Fibroblast of skin of scalp (primary cell): ENCODE data around the gene FBXW7.

Experiments
- DNase-seq: peaks from one replicate; pipeline ENCODE4 v3.0.0-alpha.2; 2013

Gene FBXW7

DNA sequence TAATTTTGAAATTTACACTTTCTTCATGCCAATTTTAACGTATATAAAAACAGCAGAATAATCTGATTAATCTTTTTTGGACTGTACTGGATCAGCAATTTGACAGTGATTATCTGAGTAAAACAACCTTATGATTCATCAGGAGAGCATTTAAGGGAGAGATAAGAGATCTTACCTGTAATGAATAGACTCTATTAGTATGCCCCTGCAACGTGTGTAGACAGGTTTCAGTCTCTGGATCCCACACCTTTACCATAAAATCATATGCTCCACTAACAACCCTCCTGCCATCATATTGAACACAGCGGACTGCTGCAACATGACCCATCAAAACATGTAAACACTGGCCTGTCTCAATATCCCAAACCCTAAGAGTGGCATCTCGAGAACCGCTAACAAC, 210.1 kb downstream of the FBXW7 start:
- no peak for DNase-seq

GRCh38 chr4:152323221-152323620, 212.7 kb downstream of the FBXW7 start:
- no peak for DNase-seq

GRCh38 chr4:152322656-152323055, 213.2 kb downstream of the FBXW7 start:
- DNase-seq: no peak

DNA sequence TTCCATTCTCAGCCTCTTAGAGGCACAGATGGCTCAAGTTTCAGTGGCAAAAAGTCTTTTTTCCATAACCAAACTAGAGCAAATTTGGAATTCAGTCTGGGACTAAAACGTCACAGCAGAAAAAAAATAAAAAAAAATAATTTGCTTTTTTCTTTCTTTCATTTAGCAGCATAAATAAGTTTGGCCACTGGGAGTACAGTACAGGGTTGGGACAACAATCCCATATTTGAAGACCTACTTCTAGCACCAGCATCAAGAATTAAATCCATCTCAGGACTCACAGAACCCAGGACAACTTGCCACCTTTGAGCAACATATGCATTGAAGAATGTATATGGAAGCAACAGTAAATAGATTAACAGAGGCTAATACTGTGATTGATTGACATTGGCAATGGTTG, 214.0 kb downstream of the FBXW7 start:
- no peak for DNase-seq

DNA sequence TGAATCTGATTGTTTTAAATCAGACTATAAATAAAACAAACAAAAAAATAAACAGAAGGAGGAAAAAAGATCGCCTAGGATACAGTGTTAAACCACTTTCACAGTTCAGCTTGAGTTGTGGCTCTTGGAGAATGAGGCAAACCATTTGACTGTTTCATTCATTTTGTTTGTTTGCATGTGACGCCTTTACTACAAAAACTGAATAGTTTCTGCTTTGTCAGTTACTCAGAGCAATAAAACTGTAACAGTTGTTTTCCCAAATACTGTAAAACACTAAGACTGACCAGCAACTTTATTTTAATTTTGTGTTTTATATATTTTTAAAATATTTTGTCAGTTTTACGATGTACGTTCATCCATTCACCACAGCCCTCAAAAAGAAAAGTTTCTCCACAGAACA, 214.5 kb downstream of the FBXW7 start:
- no peak for DNase-seq

DNA sequence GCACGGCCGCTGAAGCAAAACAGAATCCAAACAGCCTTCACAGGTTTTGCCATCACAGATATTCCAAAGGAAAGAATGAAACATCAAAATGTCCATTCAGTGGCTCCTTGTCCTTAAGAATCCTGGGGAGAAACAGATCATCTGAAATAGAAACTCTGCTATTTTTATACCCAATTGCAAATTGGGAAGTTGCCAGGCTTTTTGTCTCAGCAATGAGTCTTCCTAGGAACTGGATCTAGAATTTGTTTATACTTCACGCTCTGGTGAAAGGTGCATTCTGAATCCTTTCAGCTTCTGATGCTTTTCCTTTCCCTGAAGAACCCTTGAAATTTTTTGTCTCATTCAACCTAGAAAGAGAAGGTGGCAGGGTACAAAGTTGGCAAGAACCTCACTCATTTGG, 218.9 kb downstream of the FBXW7 start:
- peak; percentile 27 for DNase-seq

- peak; percentile 77 for DNase-seq
These were observed 225.6 kb downstream of the FBXW7 start for GRCh38 chr4:152310257-152310656.

- no peak for DNase-seq
These were observed 226.5 kb downstream of the FBXW7 start for GRCh38 chr4:152309418-152309817.

DNA sequence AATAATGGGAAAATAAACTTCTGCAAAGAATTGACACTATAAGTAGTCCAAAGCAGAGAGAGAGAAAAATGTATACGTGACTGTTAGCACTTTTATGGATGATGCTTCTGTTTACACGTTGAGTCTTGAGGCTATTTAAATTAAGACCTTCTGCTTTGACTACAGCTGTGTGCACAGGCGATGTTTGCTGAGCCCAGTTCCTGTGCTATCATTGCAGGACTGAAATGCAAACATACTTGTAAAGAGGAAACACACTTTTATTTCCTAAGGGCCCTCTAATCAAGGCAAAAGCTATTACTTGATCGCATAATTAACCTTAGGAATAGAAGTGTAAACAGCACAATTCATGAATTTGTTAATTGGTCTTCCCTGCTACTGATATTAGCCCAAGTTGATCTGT, 226.9 kb downstream of the FBXW7 start:
- DNase-seq: no peak

- DNase-seq: no peak
These were observed 228.2 kb downstream of the FBXW7 start for GRCh38 chr4:152307669-152308068.

DNA sequence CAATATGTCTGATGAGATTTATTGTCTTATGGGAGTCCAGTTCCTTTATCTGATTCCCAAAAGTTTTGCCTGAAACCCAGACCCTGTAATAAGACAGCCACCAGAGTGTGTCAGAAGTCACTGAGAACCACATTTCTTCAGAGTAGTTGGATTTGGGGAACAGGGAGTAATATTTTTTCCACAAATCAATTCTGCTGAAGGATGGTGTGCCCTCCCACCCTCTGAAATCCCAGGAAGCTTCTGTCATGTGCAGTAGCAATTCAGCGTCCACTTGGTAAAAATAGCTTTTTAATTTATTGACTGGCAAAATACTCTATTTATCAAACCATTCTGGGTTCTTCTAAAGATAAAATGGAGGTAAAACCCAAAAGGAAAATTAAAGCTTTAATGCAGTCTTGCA, 229.4 kb downstream of the FBXW7 start:
- no peak for DNase-seq

DNA sequence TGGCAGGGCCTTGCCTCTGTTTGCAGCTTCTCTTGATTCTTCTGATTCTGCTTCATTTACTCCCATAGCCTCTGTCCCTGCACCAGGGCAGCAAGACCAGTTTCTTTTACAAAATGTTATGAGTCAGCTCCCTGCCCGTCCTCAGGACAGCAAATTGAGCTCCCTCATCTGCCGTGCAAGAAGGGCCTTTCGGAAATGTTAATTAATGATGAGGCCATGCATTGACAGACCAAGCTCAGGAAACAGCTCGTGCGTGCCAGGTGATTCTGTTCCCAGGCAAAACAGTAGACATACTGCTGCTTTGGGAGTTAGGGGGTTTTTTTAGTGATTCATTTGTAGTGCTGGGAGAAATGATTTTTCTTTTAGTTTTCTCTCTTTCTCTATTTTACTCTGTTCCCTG, 231.7 kb downstream of the FBXW7 start:
- DNase-seq: no peak

- no peak for DNase-seq
These were observed 234.5 kb downstream of the FBXW7 start for GRCh38 chr4:152301381-152301780.

- DNase-seq: no peak
These were observed 236.3 kb downstream of the FBXW7 start for GRCh38 chr4:152299553-152299952.

DNA sequence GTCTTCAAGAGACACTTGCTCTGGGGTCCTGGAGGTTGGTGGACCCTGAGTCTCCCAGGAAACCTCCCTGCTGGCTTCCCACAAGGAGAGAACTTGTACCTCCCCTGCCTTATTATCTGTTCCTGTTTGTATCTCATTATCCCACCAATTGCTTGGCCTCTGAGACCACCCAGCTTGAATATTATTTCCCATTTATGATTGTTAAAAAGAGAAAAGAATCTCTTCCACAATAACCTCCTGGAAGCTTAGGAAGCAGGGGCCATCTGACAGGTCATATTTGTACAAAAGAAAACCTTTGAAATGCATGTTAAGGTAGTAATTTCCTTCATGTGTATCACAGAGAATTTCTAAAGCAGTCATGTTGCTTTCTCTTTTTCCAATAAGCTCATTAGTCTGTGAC, 239.5 kb downstream of the FBXW7 start:
- DNase-seq: no peak

DNA sequence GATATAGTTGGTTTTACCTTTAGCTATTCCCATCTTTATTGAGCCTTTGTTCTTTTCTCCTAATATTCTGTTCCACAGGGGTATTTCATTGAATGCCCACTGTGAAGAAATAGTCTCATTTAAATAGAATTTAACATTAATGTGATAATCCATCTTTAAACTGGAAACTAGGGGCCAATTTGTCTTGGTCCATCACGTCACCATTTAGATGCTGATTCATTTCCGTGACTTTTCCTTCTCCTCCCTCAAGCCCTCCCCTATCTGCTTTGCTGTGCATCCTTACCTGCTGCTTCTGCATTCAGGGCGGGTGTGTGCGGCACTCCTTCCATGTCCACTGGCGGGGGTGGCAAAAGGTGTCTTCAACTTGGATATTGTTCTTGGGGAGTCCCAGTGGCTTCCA, 241.1 kb downstream of the FBXW7 start:
- no peak for DNase-seq

- no peak for DNase-seq
These were observed 241.6 kb downstream of the FBXW7 start for GRCh38 chr4:152294331-152294730.

- no peak for DNase-seq
These were observed 242.4 kb downstream of the FBXW7 start for GRCh38 chr4:152293527-152293926.

GRCh38 chr4:152290366-152290921, 245.4 kb downstream of the FBXW7 start:
- no peak for DNase-seq

- no peak for DNase-seq
These were observed 246.0 kb downstream of the FBXW7 start for GRCh38 chr4:152289941-152290340.

- no peak for DNase-seq
These were observed 246.4 kb downstream of the FBXW7 start for GRCh38 chr4:152289541-152289940.

GRCh38 chr4:152283801-152284470, 252.0 kb downstream of the FBXW7 start:
- DNase-seq: peak; percentile 24

GRCh38 chr4:152281822-152282221, 254.1 kb downstream of the FBXW7 start:
- DNase-seq: no peak

DNA sequence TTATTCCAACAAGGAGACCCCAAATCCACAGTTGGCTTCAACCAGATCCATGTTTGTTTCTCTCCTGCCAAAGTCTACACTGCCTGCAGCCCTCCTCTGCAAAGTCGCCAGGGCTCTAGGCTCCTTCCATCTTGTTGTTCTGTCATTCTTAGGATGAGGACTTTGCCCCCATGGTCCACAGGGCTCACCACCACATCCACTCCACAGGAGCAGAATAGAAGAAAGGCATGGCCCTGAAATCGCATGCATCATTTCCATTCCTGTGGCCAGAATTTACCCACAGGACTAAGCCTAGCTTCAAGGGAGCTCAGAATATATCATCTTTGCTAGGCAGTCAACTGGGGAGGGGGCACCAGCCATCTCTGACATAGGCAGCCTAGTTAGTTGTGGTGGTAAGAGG, 254.7 kb downstream of the FBXW7 start:
- no peak for DNase-seq

DNA sequence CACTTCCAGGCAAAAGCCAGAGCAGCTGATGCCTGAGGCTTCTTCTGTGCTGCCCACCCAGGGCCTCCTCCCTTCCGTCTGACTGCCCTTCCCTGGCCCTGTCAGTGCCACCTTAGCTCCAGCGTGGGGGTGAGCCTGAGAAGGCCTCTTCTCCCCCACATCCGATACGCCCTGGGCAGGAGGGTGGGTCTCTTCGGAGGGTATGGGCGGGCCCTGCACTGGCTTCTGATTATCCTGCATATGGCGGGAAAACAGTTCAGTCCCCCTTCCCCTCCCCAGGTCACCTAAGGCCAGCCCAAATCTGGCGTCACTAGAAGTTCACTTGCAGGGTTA, 256.7 kb downstream of the FBXW7 start:
- DNase-seq: no peak
